Upper lobe of left lung (tissue), 4 donors: Measurements from ENCODE around the gene S100A13.

Experiments used
- CTCF ChIP-seq, 6 experiments: fragments of 450-650 bp in 4 of 6; fragments of 200-600 bp in 2 of 6; sonication (generic) in 2 of 6; IDR thresholded peaks; one replicate each; pipeline ENCODE4 v1.5.1; 2016 to 2019; ENCODE audit warnings: antibody characterized with exemption in 6 of 6
- EP300 ChIP-seq, 4 donors: sonication (generic); formaldehyde crosslinking; IDR thresholded peaks; one replicate each; pipeline ENCODE4 v1.5.1; 2017; ENCODE audit warnings: antibody characterized with exemption in 4 of 4, control low read depth in 2 of 4
- POLR2AphosphoS5 ChIP-seq, 2 donors: sonication (generic); formaldehyde crosslinking; IDR thresholded peaks; one replicate each; pipeline ENCODE4 v1.5.1; 2017; ENCODE audit warnings: antibody characterized with exemption in 2 of 2

GRCh38 chr1:153577624-153578051, 49.7 kb downstream of the S100A13 start:
- TF ChIP-seq CTCF (IDR thresholded peaks at IDR 0.05) = no peak
- no peak for TF ChIP-seq POLR2AphosphoS5 (IDR thresholded peaks at IDR 0.05)
- no peak for TF ChIP-seq EP300 (IDR thresholded peaks at IDR 0.05)
